Keratinocyte (primary cell): Measurements from ENCODE around the gene SUFU. TPM values are rescaled to one million over a fixed set of nuclear protein-coding genes. Genes with fewer than 3 reads are reported as not detected.

Experiments used
- DNase-seq: peaks from one replicate; pipeline ENCODE4 v3.0.0-alpha.2; 2011; ENCODE audit warnings: low read depth, missing footprints, low spot score
- FAIRE-seq: peaks from 2 replicates; lab custom pipeline; 2011; peaks lifted over from hg19 to GRCh38; lab: Jason Lieb, UNC
- H2AFZ ChIP-seq: 2 replicates; pipeline ENCODE4 v1.6.0; 2012; ENCODE audit warnings: low read length, control low read depth, inconsistent platforms; ENCODE audit not compliant: control insufficient read depth
- H3K27ac ChIP-seq: 2 replicates; pipeline ENCODE4 v1.5.1; 2011; ENCODE audit warnings: low read length; ENCODE audit not compliant: control insufficient read depth, insufficient read depth
- H3K27me3 ChIP-seq: 3 replicates; pipeline ENCODE4 v1.6.0; 2011; ENCODE audit warnings: low read length; ENCODE audit not compliant: control insufficient read depth, insufficient read depth; ENCODE audit errors: extremely low read depth
- H3K36me3 ChIP-seq, 2 experiments: 2 replicates in 1 of 2; 3 replicates in 1 of 2; pipeline ENCODE4 v1.5.1; 2011; ENCODE audit warnings: low read length in 2 of 2, mild to moderate bottlenecking in 1 of 2; ENCODE audit not compliant: control insufficient read depth in 2 of 2, insufficient read depth in 2 of 2; ENCODE audit errors: extremely low read depth in 1 of 2
- H3K4me1 ChIP-seq: 3 replicates; pipeline ENCODE4 v1.5.1; 2011; ENCODE audit warnings: low read length; ENCODE audit not compliant: control insufficient read depth, insufficient read depth; ENCODE audit errors: extremely low read depth
- H3K4me2 ChIP-seq: 3 replicates; pipeline ENCODE4 v1.6.0; 2011; ENCODE audit warnings: low read depth, low read length; ENCODE audit not compliant: control insufficient read depth, insufficient read depth; ENCODE audit errors: extremely low read depth
- H3K4me3 ChIP-seq, 3 experiments: fragments of 200-600 bp in 1 of 3; sonication (generic) in 1 of 3; 2 replicates in 2 of 3; 3 replicates in 1 of 3; pipeline ENCODE4 v1.5.1; 2011 to 2016; ENCODE audit warnings: low read length in 3 of 3, mild to moderate bottlenecking in 3 of 3, control low read depth in 2 of 3, inconsistent platforms in 1 of 3, low read depth in 1 of 3, mixed read lengths in 1 of 3, mixed run types in 1 of 3, moderate library complexity in 1 of 3; ENCODE audit not compliant: control insufficient read depth in 2 of 3, insufficient read depth in 2 of 3; ENCODE audit errors: extremely low read depth in 1 of 3
- H3K79me2 ChIP-seq: 2 replicates; pipeline ENCODE4 v1.6.0; 2012; ENCODE audit warnings: low read length; ENCODE audit not compliant: control insufficient read depth, insufficient read depth
- H3K9ac ChIP-seq: 3 replicates; pipeline ENCODE4 v1.6.0; 2011; ENCODE audit warnings: low read length; ENCODE audit not compliant: control insufficient read depth, insufficient read depth; ENCODE audit errors: extremely low read depth
- H3K9me1 ChIP-seq: 3 replicates; pipeline ENCODE4 v1.6.0; 2011; ENCODE audit warnings: low read length; ENCODE audit not compliant: control insufficient read depth, insufficient read depth; ENCODE audit errors: extremely low read depth
- H3K9me3 ChIP-seq: 2 replicates; pipeline ENCODE4 v1.5.1; 2012; ENCODE audit warnings: low read depth, low read length; ENCODE audit not compliant: control insufficient read depth
- H4K20me1 ChIP-seq: 3 replicates; pipeline ENCODE4 v1.6.0; 2011; ENCODE audit warnings: low read length; ENCODE audit not compliant: control insufficient read depth, insufficient read depth; ENCODE audit errors: extremely low read depth
- EZH2 ChIP-seq: IDR thresholded peaks from one replicate; pipeline ENCODE4 v1.6.1; 2012; ENCODE audit warnings: inconsistent platforms, mild to moderate bottlenecking, low read length, moderate library complexity
- dilution Hi-C: fragments of 300-500 bp; cut with MboI; formaldehyde crosslinking; loops from one replicate; pipeline ENCODE4 v1.7.0; 2020; ENCODE audit warnings: low sequenced_read_pairs; ENCODE audit not compliant: extremely low pct_ligation_motif_present
- polyA plus RNA-seq, 5 experiments: library from polyadenylated mRNA; depleted of rRNA in 3 of 5; stranded (reverse) in 3 of 5; stranded (forward) in 1 of 5; unstranded in 1 of 5; fragments of >200 nt; gene quantifications; 1 replicate in 1 of 5; 2 replicates in 3 of 5; 3 replicates in 1 of 5; pipeline versions ENCODE4 v1.2.1 to v1.2.3, GENCODE V29; 2011 to 2012; ENCODE audit warnings: missing spikeins in 2 of 5, low read depth in 1 of 5, low replicate concordance in 1 of 5
- TF ChIP-seq, protein P1 (sequence below), 3 experiments: IDR thresholded peaks in 1 of 3; conservative IDR thresholded peaks in 1 of 3; optimal IDR thresholded peaks in 1 of 3; 2 replicates in 2 of 3; 3 replicates in 1 of 3; pipeline versions ENCODE3 to v1.5.1; 2011; ENCODE audit warnings: low read length in 3 of 3, mild to moderate bottlenecking in 3 of 3, moderate library complexity in 2 of 3, control low read depth in 1 of 3, inconsistent platforms in 1 of 3; ENCODE audit not compliant: insufficient read depth in 2 of 3; ENCODE audit errors: extremely low read depth in 1 of 3

SUFU gene
- polyA plus RNA-seq, 1 donor (not counting 4 experiments of a cell fraction or from before 2014, with no cell fraction given): 3.7 TPM

DNA sequence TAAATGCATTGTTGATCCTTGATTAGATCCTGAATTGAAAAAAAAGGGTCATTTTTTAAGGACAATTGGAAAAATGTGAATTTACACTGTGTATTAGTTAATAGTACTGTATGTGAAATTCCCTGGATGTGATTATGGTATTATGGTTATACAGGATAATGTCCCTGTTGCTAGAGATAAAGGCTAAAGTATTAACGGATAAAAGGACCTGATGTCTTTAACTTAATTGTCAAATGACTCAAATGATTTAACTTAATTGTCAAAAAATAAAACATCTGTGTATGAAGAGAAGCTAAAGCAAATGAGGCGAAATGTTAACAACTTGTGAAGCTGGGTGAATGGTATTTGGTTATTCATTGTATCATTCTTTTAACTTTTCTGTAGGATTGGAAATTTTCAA is 48.8 kb downstream of the SUFU start:
- no peaks in the 10 kb centered on the region for H3K27me3 ChIP-seq
- H3K9me3 ChIP-seq: no peaks in the 10 kb centered on the region
- H3K4me1 ChIP-seq: peaks cover 21% of the 10 kb centered on the region
- H2AFZ ChIP-seq: no peak overlapping the region
- H4K20me1 ChIP-seq: no peaks in the 10 kb centered on the region
- TF ChIP-seq EZH2: no peak
- TF ChIP-seq, protein P1, sequence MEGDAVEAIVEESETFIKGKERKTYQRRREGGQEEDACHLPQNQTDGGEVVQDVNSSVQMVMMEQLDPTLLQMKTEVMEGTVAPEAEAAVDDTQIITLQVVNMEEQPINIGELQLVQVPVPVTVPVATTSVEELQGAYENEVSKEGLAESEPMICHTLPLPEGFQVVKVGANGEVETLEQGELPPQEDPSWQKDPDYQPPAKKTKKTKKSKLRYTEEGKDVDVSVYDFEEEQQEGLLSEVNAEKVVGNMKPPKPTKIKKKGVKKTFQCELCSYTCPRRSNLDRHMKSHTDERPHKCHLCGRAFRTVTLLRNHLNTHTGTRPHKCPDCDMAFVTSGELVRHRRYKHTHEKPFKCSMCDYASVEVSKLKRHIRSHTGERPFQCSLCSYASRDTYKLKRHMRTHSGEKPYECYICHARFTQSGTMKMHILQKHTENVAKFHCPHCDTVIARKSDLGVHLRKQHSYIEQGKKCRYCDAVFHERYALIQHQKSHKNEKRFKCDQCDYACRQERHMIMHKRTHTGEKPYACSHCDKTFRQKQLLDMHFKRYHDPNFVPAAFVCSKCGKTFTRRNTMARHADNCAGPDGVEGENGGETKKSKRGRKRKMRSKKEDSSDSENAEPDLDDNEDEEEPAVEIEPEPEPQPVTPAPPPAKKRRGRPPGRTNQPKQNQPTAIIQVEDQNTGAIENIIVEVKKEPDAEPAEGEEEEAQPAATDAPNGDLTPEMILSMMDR (optimal IDR thresholded peaks at IDR 0.05 in 1 of 3, IDR thresholded peaks at IDR 0.05 in 1 of 3, conservative IDR thresholded peaks at IDR 0.05 in 1 of 3; ENCODE audit: extremely low read depth in 1 of 3, insufficient read depth in 2 of 3, low read length in 3 of 3): no peak
- H3K9me1 ChIP-seq: no peaks in the 10 kb centered on the region
- no peak overlapping the region for H3K4me3 ChIP-seq
- dilution Hi-C loops: no loop called here
- H3K79me2 ChIP-seq: no peaks in the 10 kb centered on the region
- peaks cover 0 to 7% of the 10 kb centered on the region in 2 experiments for H3K36me3 ChIP-seq
- FAIRE-seq (no peak), DNase-seq (no peak)
- H3K4me2 ChIP-seq: no peak overlapping the region
- no peak overlapping the region for H3K27ac ChIP-seq
- no peak overlapping the region for H3K9ac ChIP-seq

DNA sequence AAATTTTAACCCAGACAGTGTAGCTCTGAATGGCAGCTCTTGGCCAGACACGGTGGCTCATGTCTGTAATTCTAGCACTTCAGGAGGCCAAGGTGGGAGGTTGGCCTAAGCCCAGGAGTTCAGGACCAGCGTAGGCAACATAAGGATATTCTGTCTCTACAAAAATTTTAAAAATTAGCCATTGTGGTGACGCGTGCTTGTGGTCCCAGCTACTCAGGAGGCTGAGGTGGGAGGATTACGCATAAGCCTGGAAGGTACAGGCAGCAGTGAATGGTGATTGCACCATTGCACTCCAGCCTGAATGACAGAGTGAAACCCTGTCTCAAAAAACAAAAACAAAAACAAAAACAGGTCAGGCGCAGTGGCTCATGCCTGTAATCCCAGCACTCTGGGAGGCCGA is 50.0 kb downstream of the SUFU start:
- TF ChIP-seq, protein P1 (optimal IDR thresholded peaks at IDR 0.05 in 1 of 3, IDR thresholded peaks at IDR 0.05 in 1 of 3, conservative IDR thresholded peaks at IDR 0.05 in 1 of 3; ENCODE audit: extremely low read depth in 1 of 3, insufficient read depth in 2 of 3, low read length in 3 of 3): no peak
- no peak for TF ChIP-seq EZH2
- FAIRE-seq: no peak
- H3K4me1 ChIP-seq: peaks cover 25% of the 10 kb centered on the region
- H2AFZ ChIP-seq: no peak overlapping the region
- dilution Hi-C loops: no loop called here
- no peak overlapping the region for H3K4me3 ChIP-seq
- H3K36me3 ChIP-seq: peaks cover 0 to 7% of the 10 kb centered on the region in 2 experiments
- H3K9me3 ChIP-seq: no peaks in the 10 kb centered on the region
- H3K27ac ChIP-seq: no peak overlapping the region
- H3K4me2 ChIP-seq: no peak overlapping the region
- no peak for DNase-seq
- no peaks in the 10 kb centered on the region for H4K20me1 ChIP-seq
- H3K9ac ChIP-seq: no peak overlapping the region
- H3K9me1 ChIP-seq: no peaks in the 10 kb centered on the region
- H3K27me3 ChIP-seq: no peaks in the 10 kb centered on the region
- H3K79me2 ChIP-seq: no peaks in the 10 kb centered on the region
